Neural progenitor cell (in vitro differentiated cells): Measurements from ENCODE around the gene AKAP6. TPM values are rescaled to one million over a fixed set of nuclear protein-coding genes. Genes with fewer than 3 reads are reported as not detected.

Experiments used
- DNase-seq: peaks from one replicate; pipeline ENCODE4 v3.0.0-alpha.2; 2016; ENCODE audit warnings: low spot score
- H2AFZ ChIP-seq: fragments of 200-600 bp; sonication (generic); replicated peaks from 2 replicates; pipeline ENCODE4 v1.6.1; 2016; ENCODE audit warnings: antibody characterized with exemption
- H3F3A ChIP-seq: fragments of 200-600 bp; sonication (generic); 2 replicates; pipeline ENCODE4 v1.6.1; 2016; ENCODE audit warnings: antibody characterized with exemption, low read depth
- H3K27ac ChIP-seq: fragments of 200-600 bp; sonication (generic); 2 replicates; pipeline ENCODE4 v1.5.1; 2016; ENCODE audit warnings: mild to moderate bottlenecking
- H3K27me3 ChIP-seq: fragments of 200-600 bp; sonication (generic); 2 replicates; pipeline ENCODE4 v1.6.1; 2016; ENCODE audit warnings: mild to moderate bottlenecking, moderate library complexity
- H3K36me3 ChIP-seq: fragments of 200-600 bp; sonication (generic); 2 replicates; pipeline ENCODE4 v1.5.1; 2016
- H3K4me1 ChIP-seq: fragments of 200-600 bp; sonication (generic); 2 replicates; pipeline ENCODE4 v1.6.1; 2016; ENCODE audit warnings: mixed run types
- H3K4me2 ChIP-seq: fragments of 200-600 bp; sonication (generic); 2 replicates; pipeline ENCODE4 v1.6.1; 2016
- H3K4me3 ChIP-seq: fragments of 200-600 bp; sonication (generic); 2 replicates; pipeline ENCODE4 v1.5.1; 2016
- H3K79me2 ChIP-seq: fragments of 200-600 bp; sonication (generic); 2 replicates; pipeline ENCODE4 v1.6.1; 2016; ENCODE audit warnings: low read depth
- H3K9ac ChIP-seq: fragments of 200-600 bp; sonication (generic); 2 replicates; pipeline ENCODE4 v1.6.1; 2016
- H3K9me3 ChIP-seq: fragments of 200-600 bp; sonication (generic); 2 replicates; pipeline ENCODE4 v1.5.1; 2016; ENCODE audit warnings: low read depth
- H4K20me1 ChIP-seq: fragments of 200-600 bp; sonication (generic); 2 replicates; pipeline ENCODE4 v1.6.1; 2016; ENCODE audit warnings: low read depth
- H3K27ac Mint-ChIP-seq: 3 replicates; pipeline ENCODE4 v1.8.0; 2021; ENCODE audit warnings: mixed read lengths
- H3K27me3 Mint-ChIP-seq: 2 replicates; pipeline ENCODE4 v1.8.0; 2022; ENCODE audit warnings: low read depth, mild to moderate bottlenecking, inconsistent platforms, moderate library complexity, mixed read lengths; ENCODE audit not compliant: insufficient read depth
- H3K36me3 Mint-ChIP-seq: 3 replicates; pipeline ENCODE4 v1.8.0; 2021; ENCODE audit warnings: mixed read lengths
- H3K4me1 Mint-ChIP-seq: 3 replicates; pipeline ENCODE4 v1.8.0; 2021; ENCODE audit warnings: mixed read lengths
- H3K4me3 Mint-ChIP-seq: 3 replicates; pipeline ENCODE4 v1.8.0; 2021; ENCODE audit warnings: mild to moderate bottlenecking, moderate library complexity, mixed read lengths
- H3K9me3 Mint-ChIP-seq: 3 replicates; pipeline ENCODE4 v1.8.0; 2020; ENCODE audit warnings: mixed read lengths
- CTCF ChIP-seq: fragments of 200-600 bp; sonication (generic); IDR thresholded peaks from 2 replicates; pipeline ENCODE4 v1.5.1; 2017; ENCODE audit warnings: antibody characterized with exemption, mild to moderate bottlenecking
- EZH2 ChIP-seq: fragments of 200-600 bp; sonication (generic); IDR thresholded peaks from 2 replicates; pipeline ENCODE4 v1.6.1; 2017; ENCODE audit warnings: antibody characterized with exemption, mild to moderate bottlenecking, moderate library complexity
- EZH2phosphoT487 ChIP-seq: fragments of 200-600 bp; sonication (generic); IDR thresholded peaks from 2 replicates; pipeline ENCODE4 v1.6.1; 2017; ENCODE audit warnings: antibody characterized with exemption
- total RNA-seq: library from RNA; depleted of rRNA; stranded (reverse); fragments of >200 nt; gene quantifications from 2 replicates; pipeline ENCODE4 v1.2.3, GENCODE V29; 2015; ENCODE audit warnings: low replicate concordance

Gene AKAP6
- total RNA-seq, 1 donor from 2014 or later: 3.7 TPM

GRCh38 chr14:32304296-32304695 lies 24.8 kb upstream of the AKAP6 start:
- Histone ChIP-seq H3K4me3 (no peak overlapping the region), H3K27me3 (no peaks in the 10 kb centered on the region), H3K4me2 (no peak overlapping the region), H3K27ac (no peak overlapping the region), H3K36me3 (no peaks in the 10 kb centered on the region), H3K79me2 (no peaks in the 10 kb centered on the region), H4K20me1 (no peaks in the 10 kb centered on the region), H2AFZ (no peak overlapping the region), H3K9ac (no peak overlapping the region), H3K9me3 (no peaks in the 10 kb centered on the region), H3K4me1 (peaks cover 27% of the 10 kb centered on the region), H3F3A (peaks cover 10% of the 10 kb centered on the region)
- Mint-ChIP-seq H3K27ac (peak overlapping the region; percentile 91), H3K4me1 (peaks cover 47% of the 10 kb centered on the region), H3K9me3 (peaks cover 4% of the 10 kb centered on the region), H3K4me3 (no peak overlapping the region), H3K36me3 (no peaks in the 10 kb centered on the region), H3K27me3 (peaks cover 2% of the 10 kb centered on the region)
- TF ChIP-seq EZH2 (no peak), EZH2phosphoT487 (no peak), CTCF (no peak)
- no peak for DNase-seq

GRCh38 chr14:32306549-32306948 lies 22.5 kb upstream of the AKAP6 start:
- no peak overlapping the region for H3K27ac Mint-ChIP-seq
- H3K4me1 ChIP-seq: peaks cover 10% of the 10 kb centered on the region
- DNase-seq: no peak
- no peak overlapping the region for H3K9ac ChIP-seq
- TF ChIP-seq EZH2phosphoT487 (no peak), CTCF (no peak)
- peaks cover 2% of the 10 kb centered on the region for H3K27me3 Mint-ChIP-seq
- H3F3A ChIP-seq: no peaks in the 10 kb centered on the region
- no peak overlapping the region for H3K4me2 ChIP-seq
- H2AFZ ChIP-seq: no peak overlapping the region
- H3K79me2 ChIP-seq: no peaks in the 10 kb centered on the region
- no peaks in the 10 kb centered on the region for H3K36me3 ChIP-seq
- H3K4me3 ChIP-seq: no peak overlapping the region
- no peaks in the 10 kb centered on the region for H3K9me3 ChIP-seq
- H3K4me1 Mint-ChIP-seq: peaks cover 31% of the 10 kb centered on the region
- H3K9me3 Mint-ChIP-seq: peaks cover 10% of the 10 kb centered on the region
- H3K4me3 Mint-ChIP-seq: no peak overlapping the region
- H4K20me1 ChIP-seq: no peaks in the 10 kb centered on the region
- H3K36me3 Mint-ChIP-seq: no peaks in the 10 kb centered on the region
- no peaks in the 10 kb centered on the region for H3K27me3 ChIP-seq
- no peak overlapping the region for H3K27ac ChIP-seq

GRCh38 chr14:32307881-32308582 lies 21.1 kb upstream of the AKAP6 start:
- H3K9ac ChIP-seq: no peak overlapping the region
- Mint-ChIP-seq H3K27me3 (peaks cover 2% of the 10 kb centered on the region), H3K4me1 (peaks cover 31% of the 10 kb centered on the region), H3K4me3 (no peak overlapping the region), H3K36me3 (no peaks in the 10 kb centered on the region), H3K9me3 (peaks cover 10% of the 10 kb centered on the region), H3K27ac (peak overlapping the region; percentile 68)
- TF ChIP-seq CTCF (no peak), EZH2 (no peak), EZH2phosphoT487 (no peak)
- no peaks in the 10 kb centered on the region for H3K27me3 ChIP-seq
- no peak overlapping the region for H3K4me3 ChIP-seq
- no peaks in the 10 kb centered on the region for H4K20me1 ChIP-seq
- H3K36me3 ChIP-seq: no peaks in the 10 kb centered on the region
- no peak overlapping the region for H3K4me2 ChIP-seq
- no peaks in the 10 kb centered on the region for H3K79me2 ChIP-seq
- no peaks in the 10 kb centered on the region for H3K9me3 ChIP-seq
- DNase-seq: no peak
- peak overlapping the region; percentile 15 for H2AFZ ChIP-seq
- no peaks in the 10 kb centered on the region for H3F3A ChIP-seq
- no peak overlapping the region for H3K27ac ChIP-seq
- H3K4me1 ChIP-seq: peaks cover 10% of the 10 kb centered on the region
